Left cardiac atrium (tissue), 4 donors: ENCODE data around the gene ANKLE1. TPM values are rescaled to one million over a fixed set of nuclear protein-coding genes. Genes with fewer than 3 reads are reported as not detected.

Experiments used
- ATAC-seq, 2 donors: fragments of 200-7000 bp; cut with Tn5 transposase; one replicate each; pipeline ENCODE4 v1.9.1; 2020; ENCODE audit warnings: mild to moderate bottlenecking in 2 of 2, moderate library complexity in 2 of 2
- DNase-seq: peaks from one replicate; pipeline ENCODE4 v3.0.0-alpha.2; 2020
- intact Hi-C, 2 donors: fragments of 100-400 bp; cut with DNase I; formaldehyde crosslinking; loops; one replicate each; pipeline versions ENCODE4 v1.14.1 to v1.15.1; 2022 to 2023
- total RNA-seq, 2 donors: library from RNA; stranded (reverse); fragmentation: NEBNext Ultra II Directional; extraction: Animal tissue kit (Norgen Biotek cat#: 25700); gene quantifications; one replicate each; pipeline ENCODE4 v1.2.1, GENCODE V29; 2021
- donor health status: DM: no; HTN: yes; CAD: no.
- donor health status: DM: no; HTN: yes; CAD: no; lungs with severe emphysema.
- donor health status: DM: yes; HTN: yes; CAD: no.
- donor health status: Dilated cardiomyopathy.

ANKLE1 gene
- total RNA-seq, 2 donors from 2014 or later, result 0.37 to 0.47 TPM

GRCh38 chr19:17331045-17331558 is 49.4 kb downstream of the ANKLE1 start:
- no peak for ATAC-seq
- intact Hi-C loops, result no loop called here
- DNase-seq, result no peak

- intact Hi-C loops, result no loop called here
- ATAC-seq, result no peak
- DNase-seq, result no peak
These were observed 50.6 kb downstream of the ANKLE1 start for GRCh38 chr19:17332360-17332676.

GRCh38 chr19:17332677-17333581 is 51.2 kb downstream of the ANKLE1 start:
- ATAC-seq (no peak), DNase-seq (no peak)
- intact Hi-C loops, result no loop called here

GRCh38 chr19:17333611-17334413 is 52.1 kb downstream of the ANKLE1 start:
- ATAC-seq (no peak), DNase-seq (no peak)
- intact Hi-C loops, result no loop called here

- intact Hi-C loops, result no loop called here
- ATAC-seq (peak; percentile 80 to 82), DNase-seq (peak; percentile 96)
These were observed 53.0 kb downstream of the ANKLE1 start, which contains the start of gene ANO8 for GRCh38 chr19:17334414-17335409. ANO8 (minus strand) TSS chr19:17334855; CDS start chr19:17334670, 185 bp downstream.

GRCh38 chr19:17335575-17335974 is 53.9 kb downstream of the ANKLE1 start:
- DNase-seq (no peak), ATAC-seq (no peak)
- intact Hi-C loops, result no loop called here

Other genes with a start within 250 kb of the ANKLE1 start
- gene HAUS8, start 206.4 kb upstream of the ANKLE1 start, total RNA-seq, result 1 to 10 TPM; 3.9 to 5.0 TPM
- gene MYO9B, start 206.1 kb upstream of the ANKLE1 start, total RNA-seq, result 10 to 100 TPM; 32.5 to 44.6 TPM
- 10 to 100 TPM; 22.5 to 23.4 TPM for gene USE1, start 66.5 kb upstream of the ANKLE1 start, total RNA-seq
- 10 to 100 TPM; 18.7 to 25.3 TPM for gene OCEL1, start 55.7 kb upstream of the ANKLE1 start, total RNA-seq
- 10 to 100 TPM; 40.5 to 49.9 TPM for gene NR2F6, start 36.0 kb upstream of the ANKLE1 start, total RNA-seq
- gene USHBP1, start 17.2 kb upstream of the ANKLE1 start, total RNA-seq, result 1 to 10 TPM; 6.5 to 6.7 TPM
- gene BABAM1, start 14.5 kb upstream of the ANKLE1 start, total RNA-seq, result 10 to 100 TPM; 67.2 to 68.3 TPM
- 10 to 100 TPM; 11.2 to 11.6 TPM for gene ABHD8, start 21.5 kb downstream of the ANKLE1 start, total RNA-seq
- gene MRPL34, start 24.0 kb downstream of the ANKLE1 start, total RNA-seq, result 100 to 1,000 TPM; 147 to 152 TPM
- 10 to 100 TPM; 27.5 to 33.3 TPM for gene DDA1, start 27.7 kb downstream of the ANKLE1 start, total RNA-seq
- gene ANO8, start 53.0 kb downstream of the ANKLE1 start, total RNA-seq, result 1 to 10 TPM; 9.5 to 10.0 TPM
- 10 to 100 TPM in 1 of 2 donors, 1 to 10 TPM in 1; 9.7 to 12.8 TPM for gene GTPBP3, start 55.7 kb downstream of the ANKLE1 start, total RNA-seq
- 100 to 1,000 TPM; 102 to 137 TPM for gene PLVAP, start 95.4 kb downstream of the ANKLE1 start, total RNA-seq
- not detected for gene CCDC194, start 112.3 kb downstream of the ANKLE1 start, total RNA-seq
- gene BST2, start 123.7 kb downstream of the ANKLE1 start, total RNA-seq, result 10 to 100 TPM; 56.9 to 72.6 TPM
- gene MVB12A, start 138.1 kb downstream of the ANKLE1 start, total RNA-seq, result 10 to 100 TPM; 22.6 to 24.8 TPM
- gene TMEM221, start 166.8 kb downstream of the ANKLE1 start, total RNA-seq, result under 1 TPM; 0.18 to 0.21 TPM
- gene NXNL1, start 179.0 kb downstream of the ANKLE1 start, total RNA-seq, result under 1 TPM in 1 of 2 donors, not detected in 1; 0.56 TPM
- 10 to 100 TPM; 33.4 to 55.1 TPM for gene SLC27A1, start 188.6 kb downstream of the ANKLE1 start, total RNA-seq
- 10 to 100 TPM; 28.6 to 37.3 TPM for gene PGLS, start 229.7 kb downstream of the ANKLE1 start, total RNA-seq